CD4-positive, alpha-beta T cell (primary cell): ENCODE results near the gene PTPRD. TPM values are rescaled to one million over a fixed set of nuclear protein-coding genes. Genes with fewer than 3 reads are reported as not detected.

Experiments
- ATAC-seq: fragments of 200-7000 bp; cut with Tn5 transposase; one replicate; pipeline ENCODE4 v1.10.0; 2022; ENCODE audit warnings: mild to moderate bottlenecking; ENCODE audit not compliant: poor library complexity
- CTCF ChIA-PET: fragments of 350-600 bp; sonication (Branson Sonifier 250); formaldehyde crosslinking; loops from one replicate; lab custom pipeline; 2021; ENCODE audit warnings: antibody characterized with exemption, inconsistent platforms; lab: Charles Lee
- POLR2A ChIA-PET: fragments of 350-600 bp; sonication (Branson Sonifier 250); formaldehyde crosslinking; loops from one replicate; lab custom pipeline; 2021; ENCODE audit warnings: antibody characterized with exemption, inconsistent platforms; lab: Charles Lee
- DNase-seq, 14 experiments: peaks; one replicate each; pipeline ENCODE4 v3.0.0-alpha.2; 2013 to 2020; ENCODE audit warnings: mixed read lengths in 2 of 14
- H3K27ac ChIP-seq, 2 donors: one replicate each; pipeline versions ENCODE4 v1.5.1 to v1.7.0; 2013; ENCODE audit warnings: low read length in 2 of 2, low read depth in 1 of 2, mild to moderate bottlenecking in 1 of 2
- H3K27me3 ChIP-seq, 2 experiments: 1 replicate in 1 of 2; 2 replicates in 1 of 2; pipeline versions ENCODE4 v1.6.1 to v1.7.0; 2013; ENCODE audit warnings: low read length in 2 of 2, control low read depth in 1 of 2, mild to moderate bottlenecking in 1 of 2, moderate library complexity in 1 of 2; ENCODE audit not compliant: insufficient read depth in 2 of 2, control insufficient read depth in 1 of 2
- H3K36me3 ChIP-seq: one replicate; pipeline ENCODE4 v1.6.1; 2013; ENCODE audit warnings: low read length, control low read depth; ENCODE audit not compliant: insufficient read depth
- H3K4me1 ChIP-seq: one replicate; pipeline ENCODE4 v1.6.1; 2013; ENCODE audit warnings: low read length, control low read depth; ENCODE audit not compliant: insufficient read depth
- H3K4me3 ChIP-seq: one replicate; pipeline ENCODE4 v1.5.1; 2013; ENCODE audit warnings: mild to moderate bottlenecking, low read length, moderate library complexity
- H3K9me3 ChIP-seq, 2 experiments: 1 replicate in 1 of 2; 2 replicates in 1 of 2; pipeline versions ENCODE4 v1.6.1 to v1.7.0; 2013; ENCODE audit warnings: low read length in 2 of 2, mild to moderate bottlenecking in 2 of 2, control low read depth in 1 of 2, moderate library complexity in 1 of 2; ENCODE audit not compliant: control insufficient read depth in 1 of 2, insufficient read depth in 1 of 2
- H3K27ac Mint-ChIP-seq: one replicate; pipeline ENCODE4 v1.8.0; 2020; ENCODE audit warnings: mixed read lengths
- H3K27me3 Mint-ChIP-seq: one replicate; pipeline ENCODE4 v1.8.0; 2021; ENCODE audit warnings: mixed read lengths
- H3K36me3 Mint-ChIP-seq: one replicate; pipeline ENCODE4 v1.8.0; 2021; ENCODE audit warnings: low read depth, mixed read lengths
- H3K4me1 Mint-ChIP-seq: one replicate; pipeline ENCODE4 v1.8.0; 2021; ENCODE audit warnings: low read depth, mixed read lengths
- H3K4me3 Mint-ChIP-seq: one replicate; pipeline ENCODE4 v1.8.0; 2020; ENCODE audit warnings: mild to moderate bottlenecking, mixed read lengths
- H3K9me3 Mint-ChIP-seq: one replicate; pipeline ENCODE4 v1.8.0; 2020; ENCODE audit warnings: mixed read lengths
- intact Hi-C, 2 experiments: fragments of 100-400 bp; cut with DNase I in 1 of 2; cut with micrococcal nuclease in 1 of 2; formaldehyde crosslinking; loops; one replicate each; pipeline versions ENCODE4 v1.15.1 to v1.9.0; 2023 to 2025; cut with DNase I, micrococcal nuclease
- total RNA-seq, 174 experiments: library from RNA in 2 of 174; stranded (reverse) in 2 of 174; gene quantifications; one replicate each; pipeline ENCODE4 v1.2.3 and lab custom pipeline; 2021 to 2026
- TF ChIP-seq, protein P1 (sequence below): fragments of 200-600 bp; IDR thresholded peaks from one replicate; pipeline ENCODE4 v1.8.0; 2022; ENCODE audit warnings: antibody characterized with exemption, mild to moderate bottlenecking

PTPRD gene
- total RNA-seq, 2 experiments from 2014 or later: not detected

DNA sequence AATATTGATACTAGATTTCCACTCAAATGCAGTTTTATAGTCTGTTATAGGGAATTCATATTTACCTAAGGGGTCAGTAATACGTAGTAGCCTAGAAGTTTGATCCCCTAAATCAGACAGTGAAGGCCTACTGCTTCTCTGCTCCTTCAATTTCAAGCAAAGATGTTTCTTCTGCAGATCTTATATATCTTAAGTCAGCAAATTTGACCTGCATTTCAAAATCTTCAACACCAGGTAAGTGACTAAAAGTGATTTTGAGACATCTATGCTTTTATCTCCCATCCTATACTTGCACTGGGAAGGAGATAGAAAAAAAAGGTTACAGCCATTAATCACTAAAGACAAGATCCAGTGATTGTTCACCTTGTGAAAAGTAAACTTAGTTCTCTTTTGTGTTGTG is 363.9 kb downstream of the PTPRD start:
- DNase-seq (no peak), ATAC-seq (no peak)
- Mint-ChIP-seq H3K9me3 (peaks cover 11% of the 10 kb centered on the region), H3K4me1 (no peaks in the 10 kb centered on the region), H3K36me3 (no peaks in the 10 kb centered on the region), H3K27ac (no peak overlapping the region), H3K27me3 (no peaks in the 10 kb centered on the region), H3K4me3 (no peak overlapping the region)
- Histone ChIP-seq H3K27ac (no peak overlapping the region), H3K4me1 (no peaks in the 10 kb centered on the region), H3K4me3 (no peak overlapping the region), H3K27me3 (no peaks in the 10 kb centered on the region), H3K36me3 (no peaks in the 10 kb centered on the region), H3K9me3 (peaks cover 0 to 7% of the 10 kb centered on the region in 2 experiments)
- ChIA-PET POLR2A (no interaction called here), CTCF (no interaction called here)
- intact Hi-C loops: no loop called here
- TF ChIP-seq, protein P1, sequence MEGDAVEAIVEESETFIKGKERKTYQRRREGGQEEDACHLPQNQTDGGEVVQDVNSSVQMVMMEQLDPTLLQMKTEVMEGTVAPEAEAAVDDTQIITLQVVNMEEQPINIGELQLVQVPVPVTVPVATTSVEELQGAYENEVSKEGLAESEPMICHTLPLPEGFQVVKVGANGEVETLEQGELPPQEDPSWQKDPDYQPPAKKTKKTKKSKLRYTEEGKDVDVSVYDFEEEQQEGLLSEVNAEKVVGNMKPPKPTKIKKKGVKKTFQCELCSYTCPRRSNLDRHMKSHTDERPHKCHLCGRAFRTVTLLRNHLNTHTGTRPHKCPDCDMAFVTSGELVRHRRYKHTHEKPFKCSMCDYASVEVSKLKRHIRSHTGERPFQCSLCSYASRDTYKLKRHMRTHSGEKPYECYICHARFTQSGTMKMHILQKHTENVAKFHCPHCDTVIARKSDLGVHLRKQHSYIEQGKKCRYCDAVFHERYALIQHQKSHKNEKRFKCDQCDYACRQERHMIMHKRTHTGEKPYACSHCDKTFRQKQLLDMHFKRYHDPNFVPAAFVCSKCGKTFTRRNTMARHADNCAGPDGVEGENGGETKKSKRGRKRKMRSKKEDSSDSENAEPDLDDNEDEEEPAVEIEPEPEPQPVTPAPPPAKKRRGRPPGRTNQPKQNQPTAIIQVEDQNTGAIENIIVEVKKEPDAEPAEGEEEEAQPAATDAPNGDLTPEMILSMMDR: no peak

DNA sequence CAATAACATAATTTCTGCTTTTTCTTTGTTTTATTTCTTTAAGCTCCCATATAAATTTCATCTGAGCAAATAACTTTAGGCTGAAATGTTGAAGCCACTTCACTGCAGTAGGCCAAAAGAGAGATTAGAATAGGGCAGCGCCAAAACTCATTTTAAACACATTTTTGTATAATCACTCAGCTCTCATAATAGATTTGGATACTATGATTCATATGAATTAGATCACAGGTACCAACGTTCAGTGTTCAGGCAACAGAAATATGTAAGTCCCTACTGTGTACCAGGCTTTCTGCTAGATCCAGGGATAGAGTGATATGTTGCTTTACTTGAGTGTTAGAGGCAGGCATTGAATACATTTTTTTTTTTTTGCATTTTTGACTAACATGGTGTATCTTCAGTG is 370.5 kb downstream of the PTPRD start:
- no peak overlapping the region for H3K27ac Mint-ChIP-seq
- peaks cover 12% of the 10 kb centered on the region for H3K9me3 Mint-ChIP-seq
- DNase-seq (no peak), ATAC-seq (no peak)
- no peak overlapping the region for H3K4me3 Mint-ChIP-seq
- no peaks in the 10 kb centered on the region for H3K36me3 Mint-ChIP-seq
- Histone ChIP-seq H3K9me3 (peaks cover 0 to 4% of the 10 kb centered on the region in 2 experiments), H3K4me1 (no peaks in the 10 kb centered on the region), H3K27me3 (no peaks in the 10 kb centered on the region), H3K4me3 (no peak overlapping the region), H3K27ac (no peak overlapping the region), H3K36me3 (no peaks in the 10 kb centered on the region)
- intact Hi-C loops: no loop called here
- POLR2A ChIA-PET: no interaction called here
- TF ChIP-seq, protein P1: no peak
- CTCF ChIA-PET: no interaction called here
- H3K27me3 Mint-ChIP-seq: no peaks in the 10 kb centered on the region
- no peaks in the 10 kb centered on the region for H3K4me1 Mint-ChIP-seq

DNA sequence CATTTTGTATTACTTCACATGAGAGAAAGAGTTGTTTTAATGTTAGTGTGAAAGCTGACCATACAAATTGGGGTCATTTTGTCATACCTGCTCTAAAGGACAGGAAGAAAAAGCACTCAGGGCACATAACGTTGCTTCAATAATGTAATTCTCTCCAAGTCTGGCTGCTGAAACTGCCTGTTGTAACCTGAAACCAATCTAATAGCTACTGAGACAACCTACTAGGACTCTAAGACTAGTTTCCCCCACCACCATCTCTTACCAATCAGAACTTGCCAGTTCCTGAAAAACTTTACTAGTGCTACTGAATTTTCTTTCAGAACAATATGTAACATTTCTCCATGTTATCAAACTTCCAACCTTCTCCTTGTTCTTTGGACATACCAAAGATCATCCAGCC is 374.7 kb downstream of the PTPRD start:
- Histone ChIP-seq H3K27ac (no peak overlapping the region), H3K36me3 (no peaks in the 10 kb centered on the region), H3K9me3 (no peaks in the 10 kb centered on the region), H3K4me3 (no peak overlapping the region), H3K27me3 (no peaks in the 10 kb centered on the region), H3K4me1 (no peaks in the 10 kb centered on the region)
- no peaks in the 10 kb centered on the region for H3K4me1 Mint-ChIP-seq
- TF ChIP-seq, protein P1: no peak
- no peak overlapping the region for H3K4me3 Mint-ChIP-seq
- H3K27ac Mint-ChIP-seq: no peak overlapping the region
- ChIA-PET CTCF (no interaction called here), POLR2A (no interaction called here)
- ATAC-seq (no peak), DNase-seq (no peak)
- H3K36me3 Mint-ChIP-seq: no peaks in the 10 kb centered on the region
- peaks cover 6% of the 10 kb centered on the region for H3K9me3 Mint-ChIP-seq
- H3K27me3 Mint-ChIP-seq: no peaks in the 10 kb centered on the region
- intact Hi-C loops: no loop called here
